GM06990 (cell line): ENCODE results near the gene THOP1.

ENCODE experiments used
- DNase-seq: peaks from one replicate; pipeline ENCODE4 v3.0.0-alpha.2; 2011; ENCODE audit not compliant: insufficient read length; ENCODE audit errors: extremely low read depth
- H3K27me3 ChIP-seq: replicated peaks from 2 replicates; pipeline ENCODE4 v1.6.0; 2011; ENCODE audit warnings: low read length; ENCODE audit not compliant: control insufficient read depth, insufficient read depth
- H3K36me3 ChIP-seq: 2 replicates; pipeline ENCODE4 v1.5.1; 2011; ENCODE audit warnings: low read length; ENCODE audit not compliant: control insufficient read depth, insufficient read depth
- H3K4me3 ChIP-seq: replicated peaks from 2 replicates; pipeline ENCODE4 v1.5.1; 2011; ENCODE audit warnings: low read depth, mild to moderate bottlenecking, control low read depth, low read length
- TF ChIP-seq, protein P1 (sequence below): IDR thresholded peaks from 2 replicates; pipeline ENCODE4 v1.5.1; 2011; ENCODE audit warnings: low read length, control low read depth, mild to moderate bottlenecking, inconsistent platforms; ENCODE audit not compliant: insufficient read depth, poor library complexity, severe bottlenecking

The THOP1 gene

DNA sequence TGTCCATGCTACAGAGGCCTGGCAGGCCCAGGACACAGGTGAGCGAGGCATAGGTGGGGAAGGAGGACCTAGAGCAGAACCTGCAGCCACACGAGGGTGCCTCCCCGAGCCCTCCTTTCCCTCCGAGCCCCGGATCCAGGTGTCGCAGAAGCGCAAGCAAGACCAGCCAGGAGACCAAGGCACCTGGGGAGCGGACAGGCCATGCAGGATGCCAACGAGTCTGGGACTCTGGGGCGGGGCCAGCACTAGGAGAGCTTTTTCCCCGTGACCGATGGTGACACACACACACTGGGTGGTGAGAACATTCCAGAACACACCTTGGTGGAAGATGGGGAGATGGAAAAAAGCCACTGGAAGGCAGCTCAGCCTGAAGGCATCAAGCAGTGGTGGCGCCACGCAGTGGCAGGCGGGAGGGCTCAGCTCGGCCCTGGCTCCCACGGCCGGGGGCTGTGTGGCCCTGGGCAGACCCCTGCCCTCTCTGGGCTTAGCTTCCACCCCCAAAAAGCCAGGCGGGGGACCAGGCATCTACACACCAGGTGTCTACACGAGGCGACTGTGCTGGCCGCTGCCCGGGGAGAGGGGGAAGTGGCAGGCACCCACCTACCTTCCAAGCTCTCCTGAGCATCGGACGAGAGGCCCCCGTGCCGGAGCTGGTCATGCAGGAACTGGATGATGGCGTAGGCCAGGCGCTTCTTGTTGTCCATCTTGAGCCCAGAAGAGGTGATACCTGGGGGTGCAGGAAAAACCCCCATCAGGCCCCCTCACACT is 16.8 kb upstream of the THOP1 start:
- TF ChIP-seq, protein P1, sequence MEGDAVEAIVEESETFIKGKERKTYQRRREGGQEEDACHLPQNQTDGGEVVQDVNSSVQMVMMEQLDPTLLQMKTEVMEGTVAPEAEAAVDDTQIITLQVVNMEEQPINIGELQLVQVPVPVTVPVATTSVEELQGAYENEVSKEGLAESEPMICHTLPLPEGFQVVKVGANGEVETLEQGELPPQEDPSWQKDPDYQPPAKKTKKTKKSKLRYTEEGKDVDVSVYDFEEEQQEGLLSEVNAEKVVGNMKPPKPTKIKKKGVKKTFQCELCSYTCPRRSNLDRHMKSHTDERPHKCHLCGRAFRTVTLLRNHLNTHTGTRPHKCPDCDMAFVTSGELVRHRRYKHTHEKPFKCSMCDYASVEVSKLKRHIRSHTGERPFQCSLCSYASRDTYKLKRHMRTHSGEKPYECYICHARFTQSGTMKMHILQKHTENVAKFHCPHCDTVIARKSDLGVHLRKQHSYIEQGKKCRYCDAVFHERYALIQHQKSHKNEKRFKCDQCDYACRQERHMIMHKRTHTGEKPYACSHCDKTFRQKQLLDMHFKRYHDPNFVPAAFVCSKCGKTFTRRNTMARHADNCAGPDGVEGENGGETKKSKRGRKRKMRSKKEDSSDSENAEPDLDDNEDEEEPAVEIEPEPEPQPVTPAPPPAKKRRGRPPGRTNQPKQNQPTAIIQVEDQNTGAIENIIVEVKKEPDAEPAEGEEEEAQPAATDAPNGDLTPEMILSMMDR = no peak

GRCh38 chr19:2769218-2769617 is 16.1 kb upstream of the THOP1 start:
- no peak for DNase-seq
- TF ChIP-seq, protein P1 = no peak
- H3K36me3 ChIP-seq = peaks cover 17% of the 10 kb centered on the region
- H3K27me3 ChIP-seq = no peaks in the 10 kb centered on the region
- H3K4me3 ChIP-seq = no peak overlapping the region

More for the DNA sequence above, 16.8 kb upstream of the THOP1 start:
- Histone ChIP-seq H3K27me3 (no peaks in the 10 kb centered on the region), H3K36me3 (peaks cover 16% of the 10 kb centered on the region), H3K4me3 (no peak overlapping the region)
- DNase-seq = no peak

DNA sequence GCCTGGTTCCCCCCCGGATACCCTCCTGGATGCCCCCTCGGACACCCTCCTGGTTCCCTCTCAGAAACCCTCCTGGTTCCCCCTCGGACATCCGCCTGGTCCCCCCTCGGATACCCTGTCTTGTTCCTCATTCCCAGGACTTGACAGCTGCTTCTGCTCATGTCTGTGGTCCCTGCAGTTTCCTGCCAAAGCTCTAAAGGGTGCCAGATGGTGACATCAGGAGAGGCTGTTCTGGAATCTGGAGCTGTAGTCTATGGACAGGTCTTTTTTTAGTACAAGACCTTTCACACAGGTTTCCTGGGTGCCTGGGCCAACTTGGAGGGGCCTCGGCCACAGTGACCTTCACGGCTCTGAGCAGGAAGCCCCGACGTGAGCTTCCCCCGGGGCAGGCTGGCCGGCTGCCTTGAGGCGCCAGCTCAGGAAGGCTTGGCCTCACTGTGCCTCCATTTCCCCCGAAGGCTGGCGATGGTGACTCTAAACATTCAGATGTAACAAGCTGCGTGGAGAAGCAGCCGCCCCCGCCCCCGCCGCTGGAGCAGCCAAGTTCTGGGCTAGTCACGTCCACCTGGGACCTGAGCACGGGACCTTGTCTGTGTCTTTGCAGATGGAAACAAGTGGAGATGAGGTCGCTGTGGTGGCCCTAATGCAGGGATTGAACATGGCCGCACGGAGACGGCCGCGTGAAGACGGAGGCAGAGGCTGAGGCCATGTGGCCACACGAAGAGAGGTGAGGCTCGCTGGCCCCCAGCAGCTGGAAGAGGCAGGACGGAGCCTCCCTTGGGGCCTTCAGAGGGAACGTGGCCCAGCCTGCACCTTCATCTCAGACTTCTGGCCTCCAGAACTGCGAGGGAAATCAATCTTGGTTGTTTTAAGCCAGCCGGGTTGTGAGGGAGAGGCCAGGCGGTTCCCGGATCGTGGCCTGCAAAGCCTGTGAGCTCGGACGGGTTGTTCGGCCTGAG is 15.0 kb upstream of the THOP1 start:
- no peak for DNase-seq
- Histone ChIP-seq H3K4me3 (no peak overlapping the region), H3K27me3 (no peaks in the 10 kb centered on the region), H3K36me3 (peaks cover 14% of the 10 kb centered on the region)
- TF ChIP-seq, protein P1 = no peak

- Histone ChIP-seq H3K36me3 (peaks cover 12% of the 10 kb centered on the region), H3K4me3 (no peak overlapping the region), H3K27me3 (no peaks in the 10 kb centered on the region)
- TF ChIP-seq, protein P1 = no peak
- no peak for DNase-seq
Observed at GRCh38 chr19:2771786-2772674, 13.3 kb upstream of the THOP1 start.

- DNase-seq = no peak
- no peaks in the 10 kb centered on the region for H3K27me3 ChIP-seq
- H3K36me3 ChIP-seq = peaks cover 6% of the 10 kb centered on the region
Observed at GRCh38 chr19:2774083-2774679, 11.1 kb upstream of the THOP1 start.

More at GRCh38 chr19:2774083-2774679, 11.1 kb upstream of the THOP1 start:
- H3K4me3 ChIP-seq = no peak overlapping the region
- TF ChIP-seq, protein P1 = no peak
